GM23338 (cell line): ENCODE data around the gene IFNL1. TPM values are rescaled to one million over a fixed set of nuclear protein-coding genes. Genes with fewer than 3 reads are reported as not detected.
"Not testable (repeated sequence)": the region's sequence is repeated elsewhere in the genome, so short reads cannot be mapped to it uniquely, and the experiment has no call there.

Experiments
- ATAC-seq: fragments of 200-7000 bp; cut with Tn5 transposase; 3 replicates; pipeline ENCODE4 v1.9.1; 2020
- DNase-seq: peaks from one replicate; pipeline ENCODE4 v3.0.0-alpha.2; 2015; ENCODE audit warnings: low spot score
- H2AFZ ChIP-seq: fragments of 200-600 bp; sonication (generic); 2 replicates; pipeline ENCODE4 v1.8.0; 2016; ENCODE audit warnings: antibody characterized with exemption, mild to moderate bottlenecking, moderate library complexity
- H3F3A ChIP-seq: fragments of 200-600 bp; sonication (generic); replicated peaks from 2 replicates; pipeline ENCODE4 v1.8.0; 2017; ENCODE audit warnings: antibody characterized with exemption, mixed run types, low read depth
- H3K27ac ChIP-seq: fragments of 200-600 bp; sonication (generic); 2 replicates; pipeline ENCODE4 v1.6.1; 2016; ENCODE audit warnings: low read depth
- H3K27me3 ChIP-seq: fragments of 200-600 bp; sonication (generic); 2 replicates; pipeline ENCODE4 v1.8.0; 2016; ENCODE audit warnings: mild to moderate bottlenecking, mixed run types, moderate library complexity; ENCODE audit not compliant: insufficient read depth
- H3K36me3 ChIP-seq: fragments of 200-600 bp; sonication (generic); 2 replicates; pipeline ENCODE4 v1.8.0; 2016; ENCODE audit warnings: mild to moderate bottlenecking; ENCODE audit not compliant: insufficient read depth
- H3K4me1 ChIP-seq: fragments of 200-600 bp; sonication (generic); 2 replicates; pipeline ENCODE4 v1.8.0; 2016; ENCODE audit warnings: mild to moderate bottlenecking, moderate library complexity; ENCODE audit not compliant: insufficient read depth
- H3K4me2 ChIP-seq: fragments of 200-600 bp; sonication (generic); 2 replicates; pipeline ENCODE4 v1.7.1; 2017; ENCODE audit warnings: mixed run types
- H3K4me3 ChIP-seq: fragments of 200-600 bp; sonication (generic); 2 replicates; pipeline ENCODE4 v1.6.1; 2016; ENCODE audit warnings: mixed run types
- H3K79me2 ChIP-seq: fragments of 200-600 bp; sonication (generic); replicated peaks from 2 replicates; pipeline ENCODE4 v1.8.0; 2017; ENCODE audit warnings: mild to moderate bottlenecking; ENCODE audit not compliant: insufficient read depth
- H3K9me2 ChIP-seq: fragments of 200-600 bp; sonication (generic); 2 replicates; pipeline ENCODE4 v1.8.0; 2017; ENCODE audit not compliant: insufficient read depth
- H4K20me1 ChIP-seq: fragments of 200-600 bp; sonication (generic); replicated peaks from 2 replicates; pipeline ENCODE4 v1.8.0; 2017; ENCODE audit warnings: mild to moderate bottlenecking; ENCODE audit not compliant: insufficient read depth
- H3K27ac Mint-ChIP-seq: 2 replicates; pipeline ENCODE4 v1.8.0; 2020; ENCODE audit warnings: inconsistent platforms, mild to moderate bottlenecking, moderate library complexity, mixed read lengths
- H3K27me3 Mint-ChIP-seq: 3 replicates; pipeline ENCODE4 v1.8.0; 2022; ENCODE audit warnings: low read depth, mild to moderate bottlenecking, moderate library complexity, mixed read lengths, inconsistent platforms; ENCODE audit not compliant: insufficient read depth, poor library complexity
- H3K36me3 Mint-ChIP-seq: 3 replicates; pipeline ENCODE4 v1.8.0; 2021; ENCODE audit warnings: low read depth, mild to moderate bottlenecking, inconsistent platforms, moderate library complexity, mixed read lengths
- H3K4me1 Mint-ChIP-seq: 3 replicates; pipeline ENCODE4 v1.8.0; 2020; ENCODE audit warnings: mild to moderate bottlenecking, inconsistent platforms, mixed read lengths
- H3K4me3 Mint-ChIP-seq: 3 replicates; pipeline ENCODE4 v1.8.0; 2021; ENCODE audit warnings: moderate library complexity, mild to moderate bottlenecking, inconsistent platforms, mixed read lengths
- H3K9me3 Mint-ChIP-seq: 3 replicates; pipeline ENCODE4 v1.8.0; 2020; ENCODE audit warnings: moderate library complexity, mild to moderate bottlenecking, inconsistent platforms, mixed read lengths
- CREB1 ChIP-seq: fragments of 250-450 bp; sonication (Bioruptor Pico); IDR thresholded peaks from 2 replicates; pipeline ENCODE4 v1.5.0; 2020; ENCODE audit warnings: low read depth, mild to moderate bottlenecking, moderate library complexity
- EZH2 ChIP-seq: fragments of 200-600 bp; sonication (generic); IDR thresholded peaks from one replicate; pipeline ENCODE4 v1.8.0; 2017; ENCODE audit warnings: antibody characterized with exemption, mild to moderate bottlenecking, low read depth; ENCODE audit not compliant: unreplicated experiment
- EZH2phosphoT487 ChIP-seq: fragments of 200-600 bp; sonication (generic); IDR thresholded peaks from one replicate; pipeline ENCODE4 v1.8.1; 2018; ENCODE audit warnings: antibody characterized with exemption; ENCODE audit not compliant: unreplicated experiment
- JUNB ChIP-seq: IDR thresholded peaks from one replicate; pipeline ENCODE4 v1.6.1; 2016; ENCODE audit warnings: antibody characterized with exemption; ENCODE audit not compliant: unreplicated experiment
- NANOG ChIP-seq: IDR thresholded peaks from 2 replicates; pipeline ENCODE4 v1.6.1; 2016; ENCODE audit warnings: antibody characterized with exemption, borderline replicate concordance
- POLR2AphosphoS5 ChIP-seq: IDR thresholded peaks from 2 replicates; pipeline ENCODE4 v1.6.1; 2016; ENCODE audit warnings: antibody characterized with exemption, low read depth
- STAT1 ChIP-seq: IDR thresholded peaks from one replicate; pipeline ENCODE4 v1.6.1; 2016; ENCODE audit warnings: antibody characterized with exemption; ENCODE audit not compliant: unreplicated experiment
- ZNF114 ChIP-seq: fragments of 250-450 bp; sonication (Bioruptor Pico); IDR thresholded peaks from 2 replicates; pipeline ENCODE4 v1.5.0; 2020; ENCODE audit warnings: mild to moderate bottlenecking, moderate library complexity
- polyA plus RNA-seq: library from polyadenylated mRNA; unstranded; fragments of >200 nt; fragmentation: Nextera tagmentation; extraction: Ambion mirVana; gene quantifications from 2 replicates; pipeline ENCODE4 v1.2.1, GENCODE V29; 2016
- total RNA-seq: library from RNA; depleted of rRNA; stranded (reverse); fragments of >200 nt; shearing (Covaris generic); gene quantifications from 2 replicates; pipeline ENCODE4 v1.2.3, GENCODE V29; 2014
- TF ChIP-seq, protein P1 (sequence below), 2 experiments: fragments of 200-600 bp in 1 of 2; sonication (generic) in 1 of 2; conservative IDR thresholded peaks; 2 replicates each; pipeline versions ENCODE4 v1.5.1 to v1.6.1; 2016 to 2017; ENCODE audit warnings: antibody characterized with exemption in 2 of 2, low read depth in 2 of 2, mild to moderate bottlenecking in 2 of 2, moderate library complexity in 1 of 2
- TF ChIP-seq, protein P2 (sequence below): IDR thresholded peaks from 2 replicates; pipeline ENCODE4 v1.6.1; 2016; ENCODE audit warnings: antibody characterized with exemption

IFNL1 gene
- total and polyA plus RNA-seq, 2 experiments from 2014 or later = not detected

DNA sequence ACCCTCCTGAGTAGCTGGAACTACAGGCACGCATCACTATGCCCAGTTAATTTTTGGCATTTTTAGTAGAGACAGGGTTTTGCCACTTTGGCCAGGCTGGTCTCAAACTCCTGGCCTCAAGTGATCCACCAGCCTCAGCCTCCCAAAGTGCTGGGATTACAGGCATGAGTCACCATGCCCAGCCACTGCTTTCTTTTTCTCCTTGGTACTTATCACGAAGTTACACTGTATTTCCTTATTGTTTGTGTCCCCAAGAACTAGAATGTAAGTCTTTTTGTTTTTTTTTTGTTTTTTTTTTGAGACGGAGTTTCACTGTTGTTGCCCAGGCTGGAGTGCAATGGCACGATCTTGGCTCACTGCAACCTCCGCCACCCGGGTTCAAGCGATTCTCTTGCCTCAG, 43.9 kb downstream of the IFNL1 start:
- H3K79me2 ChIP-seq = peaks cover 28% of the 10 kb centered on the region
- H3K9me2 ChIP-seq, H3K4me3 ChIP-seq, H2AFZ ChIP-seq, H3K27me3 ChIP-seq, H3K36me3 ChIP-seq, H3K27ac ChIP-seq, ATAC-seq, H3K27ac Mint-ChIP-seq, H3F3A ChIP-seq, DNase-seq, H3K36me3 Mint-ChIP-seq, H3K4me2 ChIP-seq, H3K9me3 Mint-ChIP-seq: not testable (repeated sequence)
- Mint-ChIP-seq H3K4me3 (peak overlapping the region; percentile 86; the same call in 1 of the 3 replicates), H3K4me1 (peaks cover 22% of the 10 kb centered on the region), H3K27me3 (peaks cover 20% of the 10 kb centered on the region)
- H4K20me1 ChIP-seq = peaks cover 22% of the 10 kb centered on the region
- H3K4me1 ChIP-seq = peaks cover 11% of the 10 kb centered on the region

DNA sequence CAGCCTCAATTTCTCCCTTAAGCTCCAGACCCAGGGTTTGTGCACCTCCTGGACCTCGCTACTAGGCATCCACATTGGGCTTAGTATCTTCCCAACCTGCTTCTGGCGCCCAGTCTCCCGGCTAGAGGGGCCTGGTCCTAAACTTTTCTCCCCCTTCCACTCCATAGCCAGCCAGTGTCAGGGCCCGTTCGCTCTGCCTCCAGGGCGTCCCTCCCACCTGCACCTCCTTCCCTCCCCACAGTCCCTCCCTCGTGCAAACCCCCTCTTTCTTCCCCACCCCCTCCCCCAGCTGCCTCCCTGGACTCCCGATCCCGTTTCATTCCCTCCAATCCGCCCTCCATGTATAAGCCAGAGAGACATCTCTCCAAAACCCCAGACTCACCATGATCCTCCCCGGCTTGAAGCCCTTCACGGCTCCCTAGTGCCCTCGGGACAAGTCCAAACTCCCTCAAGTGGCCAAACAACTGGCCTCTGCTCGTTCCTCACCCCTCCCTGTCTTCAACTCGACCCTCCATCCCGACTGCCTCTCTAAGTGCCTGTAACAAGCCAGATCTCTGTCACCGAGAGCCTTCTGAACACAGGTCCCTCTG, 45.0 kb downstream of the IFNL1 start:
- no peak for TF ChIP-seq EZH2
- TF ChIP-seq, protein P1, sequence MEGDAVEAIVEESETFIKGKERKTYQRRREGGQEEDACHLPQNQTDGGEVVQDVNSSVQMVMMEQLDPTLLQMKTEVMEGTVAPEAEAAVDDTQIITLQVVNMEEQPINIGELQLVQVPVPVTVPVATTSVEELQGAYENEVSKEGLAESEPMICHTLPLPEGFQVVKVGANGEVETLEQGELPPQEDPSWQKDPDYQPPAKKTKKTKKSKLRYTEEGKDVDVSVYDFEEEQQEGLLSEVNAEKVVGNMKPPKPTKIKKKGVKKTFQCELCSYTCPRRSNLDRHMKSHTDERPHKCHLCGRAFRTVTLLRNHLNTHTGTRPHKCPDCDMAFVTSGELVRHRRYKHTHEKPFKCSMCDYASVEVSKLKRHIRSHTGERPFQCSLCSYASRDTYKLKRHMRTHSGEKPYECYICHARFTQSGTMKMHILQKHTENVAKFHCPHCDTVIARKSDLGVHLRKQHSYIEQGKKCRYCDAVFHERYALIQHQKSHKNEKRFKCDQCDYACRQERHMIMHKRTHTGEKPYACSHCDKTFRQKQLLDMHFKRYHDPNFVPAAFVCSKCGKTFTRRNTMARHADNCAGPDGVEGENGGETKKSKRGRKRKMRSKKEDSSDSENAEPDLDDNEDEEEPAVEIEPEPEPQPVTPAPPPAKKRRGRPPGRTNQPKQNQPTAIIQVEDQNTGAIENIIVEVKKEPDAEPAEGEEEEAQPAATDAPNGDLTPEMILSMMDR (conservative IDR thresholded peaks at IDR 0.05; ENCODE audit: low read depth in 2 of 2) = 0 out of 4 replicates have a peak, but pooled peaks of 1 of the 2 experiments have one; percentile 12
- H3K27me3 Mint-ChIP-seq = peaks cover 15% of the 10 kb centered on the region
- H3F3A ChIP-seq = peaks cover 16% of the 10 kb centered on the region; the same call in 1 of the 2 replicates
- peak overlapping the region; percentile 88 for H3K4me2 ChIP-seq
- peaks cover 32% of the 10 kb centered on the region for H4K20me1 ChIP-seq
- no peaks in the 10 kb centered on the region for H3K27me3 ChIP-seq
- H3K27ac Mint-ChIP-seq = peak overlapping the region; percentile 61
- H3K4me1 Mint-ChIP-seq = peaks cover 19% of the 10 kb centered on the region
- no peaks in the 10 kb centered on the region for H3K9me2 ChIP-seq
- H3K9me3 Mint-ChIP-seq = no peaks in the 10 kb centered on the region
- peaks cover 11% of the 10 kb centered on the region for H3K4me1 ChIP-seq
- peak overlapping the region; percentile 70 for H3K27ac ChIP-seq
- peaks cover 9% of the 10 kb centered on the region; the same call in 1 of the 3 replicates for H3K36me3 Mint-ChIP-seq
- H3K4me3 Mint-ChIP-seq = peak overlapping the region; percentile 86
- peak; percentile 58 for DNase-seq
- H3K36me3 ChIP-seq = no peaks in the 10 kb centered on the region; the same call in 1 of the 2 replicates
- peak; percentile 28 for ATAC-seq
- H3K79me2 ChIP-seq = peaks cover 35% of the 10 kb centered on the region
- H2AFZ ChIP-seq = peak overlapping the region; percentile 100
- H3K4me3 ChIP-seq = peak overlapping the region; percentile 96

DNA sequence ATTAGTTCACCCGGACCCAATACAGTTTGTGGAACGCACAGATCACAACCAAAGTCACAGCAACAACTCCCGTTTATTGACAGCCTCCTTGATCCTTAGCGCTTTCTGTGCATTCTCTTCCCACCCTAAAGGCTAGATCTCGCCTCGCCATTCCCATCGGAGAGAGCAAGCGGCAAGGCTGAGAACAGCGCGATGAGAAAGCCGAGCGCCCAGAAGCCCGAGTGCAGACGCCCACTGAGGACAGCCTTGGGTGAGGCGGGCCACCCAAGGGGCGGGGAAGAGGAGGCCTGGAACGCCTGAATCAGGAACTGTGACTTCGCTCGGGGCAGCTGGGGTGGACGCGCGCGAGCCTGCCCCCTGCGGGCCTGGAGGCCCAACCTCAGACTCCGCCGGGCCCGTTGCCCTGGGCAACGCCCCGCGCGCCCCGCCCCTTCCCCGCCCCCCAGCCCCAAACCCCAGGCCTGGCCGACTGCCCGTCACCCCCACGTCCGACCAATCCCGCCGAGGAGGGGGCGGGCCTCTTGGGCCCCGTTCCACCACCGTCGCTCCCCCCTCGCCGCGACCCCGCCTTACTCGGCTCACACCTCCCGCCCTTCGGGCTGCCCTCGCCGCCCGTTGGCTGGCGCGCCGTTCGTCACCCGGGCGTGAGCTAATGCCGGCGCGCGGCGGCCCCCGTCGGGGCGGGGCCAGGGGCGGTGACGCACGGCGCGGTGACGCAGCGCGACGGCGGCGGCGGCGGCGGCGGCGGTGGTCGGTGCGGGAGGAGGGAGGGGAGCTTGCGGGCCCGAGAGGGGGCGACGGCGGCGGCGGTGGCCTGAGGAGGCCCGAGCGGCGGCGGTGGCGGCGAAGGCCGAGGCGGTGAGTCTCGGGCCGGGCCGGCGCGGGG, 45.8 kb downstream of the IFNL1 start, which contains the start of gene SAMD4B:
Gene SAMD4B, plus strand, starts transcription at position 703 of the 886 bp plus-strand sequence. CDS start 14,473 bp downstream, outside the sequence.
- H3K27ac Mint-ChIP-seq = peak within 1 kb of the TSS; percentile 86
- H3K9me3 Mint-ChIP-seq = no peaks in the 10 kb centered on the region
- H3K27me3 Mint-ChIP-seq = peaks cover 15% of the 10 kb centered on the region
- peaks cover 38% of the 10 kb centered on the region for H4K20me1 ChIP-seq
- H3K4me3 ChIP-seq = peak within 1 kb of the TSS; percentile 96
- H3K4me1 ChIP-seq = peaks cover 11% of the 10 kb centered on the region
- H2AFZ ChIP-seq = peak within 1 kb of the TSS; percentile 100
- H3K4me2 ChIP-seq = peak within 1 kb of the TSS; percentile 98
- H3K4me3 Mint-ChIP-seq = peak within 1 kb of the TSS; percentile 87
- DNase-seq (peak; percentile 98), ATAC-seq (peak; percentile 91)
- H3K36me3 Mint-ChIP-seq = peaks cover 9% of the 10 kb centered on the region; the same call in 1 of the 3 replicates
- no peaks in the 10 kb centered on the region for H3K27me3 ChIP-seq
- H3F3A ChIP-seq = peaks cover 16% of the 10 kb centered on the region; the same call in 1 of the 2 replicates
- H3K27ac ChIP-seq = peak within 1 kb of the TSS; percentile 70
- H3K9me2 ChIP-seq = no peaks in the 10 kb centered on the region
- H3K36me3 ChIP-seq = no peaks in the 10 kb centered on the region; the same call in 1 of the 2 replicates
- peaks cover 19% of the 10 kb centered on the region for H3K4me1 Mint-ChIP-seq
- peaks cover 38% of the 10 kb centered on the region for H3K79me2 ChIP-seq
- TF ChIP-seq NANOG = no peak
- TF ChIP-seq STAT1 = no peak
- no peak for TF ChIP-seq JUNB
- TF ChIP-seq, protein P2, sequence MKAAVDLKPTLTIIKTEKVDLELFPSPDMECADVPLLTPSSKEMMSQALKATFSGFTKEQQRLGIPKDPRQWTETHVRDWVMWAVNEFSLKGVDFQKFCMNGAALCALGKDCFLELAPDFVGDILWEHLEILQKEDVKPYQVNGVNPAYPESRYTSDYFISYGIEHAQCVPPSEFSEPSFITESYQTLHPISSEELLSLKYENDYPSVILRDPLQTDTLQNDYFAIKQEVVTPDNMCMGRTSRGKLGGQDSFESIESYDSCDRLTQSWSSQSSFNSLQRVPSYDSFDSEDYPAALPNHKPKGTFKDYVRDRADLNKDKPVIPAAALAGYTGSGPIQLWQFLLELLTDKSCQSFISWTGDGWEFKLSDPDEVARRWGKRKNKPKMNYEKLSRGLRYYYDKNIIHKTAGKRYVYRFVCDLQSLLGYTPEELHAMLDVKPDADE = 0 out of 2 replicates have a peak, but pooled peaks have one; percentile 35
- TF ChIP-seq EZH2 = no peak
- no peak for TF ChIP-seq EZH2phosphoT487
- no peak for TF ChIP-seq ZNF114 (CRISPR knock-in tag)
- TF ChIP-seq POLR2AphosphoS5 = peak; percentile 90
- TF ChIP-seq, protein P1 (conservative IDR thresholded peaks at IDR 0.05; ENCODE audit: low read depth in 2 of 2) = peak; percentile 37 to 80
- peak; percentile 86 for TF ChIP-seq CREB1 (CRISPR knock-in tag)
